HG02884 (cell line): ENCODE data around the gene ZNF384.

ENCODE experiments used
- ATAC-seq: cut with Tn5 transposase; IDR thresholded peaks from one replicate; pipeline ENCODE4 v1.9.1; 2021; ENCODE audit warnings: mild to moderate bottlenecking, moderate library complexity; ENCODE audit not compliant: unreplicated experiment

Gene ZNF384

DNA sequence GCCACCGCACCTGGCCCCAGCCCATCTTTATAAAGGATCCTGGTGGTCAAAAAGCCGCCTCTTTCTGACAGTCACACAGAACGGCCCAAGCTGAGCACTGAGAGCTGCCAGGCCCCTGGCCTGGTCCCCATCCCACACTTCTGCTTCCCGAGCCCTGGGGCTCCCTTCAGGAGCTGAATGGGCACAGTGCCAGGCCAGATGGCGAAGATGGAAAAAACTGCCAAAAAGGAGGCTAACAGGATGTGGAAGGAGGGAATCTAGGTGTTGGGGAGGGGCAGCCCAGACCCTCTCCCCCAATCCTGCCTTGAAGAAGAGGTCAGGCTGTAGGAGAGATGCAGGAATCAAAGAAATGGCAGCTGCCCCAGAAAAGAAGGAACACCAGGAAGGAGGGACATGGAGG lies 58.4 kb downstream of the ZNF384 start:
- ATAC-seq = no peak

- no peak for ATAC-seq
Measured at GRCh38 chr12:6627616-6628015, 61.6 kb downstream of the ZNF384 start.

DNA sequence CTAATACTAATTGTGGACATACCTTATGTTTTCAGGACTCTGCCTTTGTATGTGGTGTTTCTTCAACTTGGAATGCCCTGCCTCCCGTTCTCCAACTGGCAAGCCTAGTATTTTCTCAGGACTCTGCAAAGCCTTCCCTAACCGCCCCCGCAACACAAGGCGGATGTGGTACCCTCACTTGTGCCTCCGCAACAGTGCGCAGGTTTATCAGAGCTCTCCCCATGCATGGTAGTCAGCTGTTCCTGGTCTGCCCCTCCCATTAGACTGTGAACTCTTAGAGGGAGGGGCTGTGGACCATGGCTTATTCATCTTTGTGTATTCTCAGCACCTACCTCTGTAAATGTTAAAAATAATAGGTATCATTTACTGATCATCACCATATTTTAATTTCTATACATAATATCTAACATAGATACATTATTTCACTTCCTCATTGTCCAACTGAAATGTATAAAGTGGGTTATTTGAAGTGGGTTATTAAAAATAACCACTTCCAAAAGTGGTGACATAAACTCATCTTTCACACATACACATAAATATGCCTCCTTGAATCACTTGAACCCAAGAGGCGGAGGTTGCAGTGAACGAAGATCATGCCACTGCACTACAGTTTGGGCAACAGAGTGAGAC lies 62.4 kb downstream of the ZNF384 start:
- ATAC-seq = no peak

GRCh38 chr12:6620885-6621274 lies 68.3 kb downstream of the ZNF384 start:
- no peak for ATAC-seq

DNA sequence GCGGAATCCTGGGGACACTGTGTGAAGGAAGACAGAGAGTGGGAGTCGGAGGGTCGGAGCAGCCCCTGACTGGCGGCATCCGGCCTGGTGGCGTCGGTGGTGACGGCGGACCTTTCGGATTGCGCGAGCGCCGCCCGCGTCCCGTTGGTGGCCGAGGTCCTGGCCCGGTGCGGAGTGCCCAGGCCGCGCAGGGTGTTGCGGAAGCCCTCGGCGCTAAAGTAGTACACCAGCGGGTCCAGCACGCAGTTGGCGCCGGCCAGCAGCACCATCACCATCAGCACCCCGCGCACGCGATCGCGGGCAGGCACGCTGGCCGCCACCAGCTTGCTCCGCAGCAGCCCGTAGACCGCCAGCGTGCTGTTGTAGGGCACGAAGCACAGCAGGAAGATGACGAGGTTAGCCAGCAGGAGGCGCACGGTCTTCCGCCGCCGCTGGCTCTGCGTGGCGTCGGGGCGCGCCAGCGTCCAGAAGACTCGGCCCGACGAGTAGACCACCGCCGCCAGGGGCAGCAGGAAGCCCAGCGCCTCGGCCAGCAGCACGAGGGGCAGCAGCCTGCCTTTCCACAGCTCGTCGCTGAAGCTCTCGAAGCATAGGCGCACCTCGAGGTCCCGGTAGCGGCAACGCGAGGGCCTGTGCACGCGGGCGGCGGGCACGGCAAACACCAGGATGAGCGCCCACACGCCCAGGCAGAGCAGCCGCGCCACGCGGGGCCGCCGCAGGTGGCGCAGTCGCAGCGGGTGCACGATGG lies 68.9 kb downstream of the ZNF384 start:
- no peak for ATAC-seq

GRCh38 chr12:6618483-6619225 lies 70.5 kb downstream of the ZNF384 start:
- ATAC-seq = no peak
